CD8-positive, alpha-beta memory T cell (primary cell): ENCODE data around the gene EME2. TPM values are rescaled to one million over a fixed set of nuclear protein-coding genes. Genes with fewer than 3 reads are reported as not detected.

Experiments used
- CTCF ChIA-PET: fragments of 350-600 bp; sonication (Branson Sonifier 250); formaldehyde crosslinking; loops from one replicate; lab custom pipeline; 2021; ENCODE audit warnings: antibody characterized with exemption; lab: Charles Lee
- POLR2A ChIA-PET: fragments of 350-600 bp; sonication (Branson Sonifier 250); formaldehyde crosslinking; loops from one replicate; lab custom pipeline; 2021; ENCODE audit warnings: antibody characterized with exemption; lab: Charles Lee
- DNase-seq, 5 donors: peaks; one replicate each; pipeline versions ENCODE4 v3.0.0 to v3.0.0-alpha.2; 2020 to 2022; ENCODE audit warnings: mixed read lengths in 1 of 5
- H3K27ac ChIP-seq: one replicate; pipeline ENCODE4 v1.7.0; 2013; ENCODE audit warnings: low read depth, mild to moderate bottlenecking, low read length, moderate library complexity
- H3K27me3 ChIP-seq: 2 replicates; pipeline ENCODE4 v1.7.0; 2013; ENCODE audit warnings: low read length, mild to moderate bottlenecking; ENCODE audit not compliant: insufficient read depth, poor library complexity, severe bottlenecking
- H3K36me3 ChIP-seq: 2 replicates; pipeline ENCODE4 v1.7.0; 2013; ENCODE audit warnings: mild to moderate bottlenecking, low read length, moderate library complexity; ENCODE audit not compliant: insufficient read depth
- H3K4me1 ChIP-seq: 2 replicates; pipeline ENCODE4 v1.7.0; 2013; ENCODE audit warnings: mild to moderate bottlenecking, low read length, moderate library complexity; ENCODE audit not compliant: insufficient read depth
- H3K4me3 ChIP-seq: 2 replicates; pipeline ENCODE4 v1.7.0; 2013; ENCODE audit warnings: mild to moderate bottlenecking, low read length
- H3K9me3 ChIP-seq: 2 replicates; pipeline ENCODE4 v1.7.0; 2013; ENCODE audit warnings: mild to moderate bottlenecking, low read length
- H3K27ac Mint-ChIP-seq, 8 donors: one replicate each; pipeline ENCODE4 v1.8.0; 2020 to 2021; ENCODE audit warnings: mixed read lengths in 8 of 8, mild to moderate bottlenecking in 6 of 8, inconsistent platforms in 3 of 8, moderate library complexity in 3 of 8
- H3K27me3 Mint-ChIP-seq, 2 donors: one replicate each; pipeline ENCODE4 v1.8.0; 2020 to 2021; ENCODE audit warnings: mixed read lengths in 2 of 2, mild to moderate bottlenecking in 1 of 2, moderate library complexity in 1 of 2
- H3K36me3 Mint-ChIP-seq, 3 donors: one replicate each; pipeline ENCODE4 v1.8.0; 2020 to 2021; ENCODE audit warnings: mixed read lengths in 3 of 3, inconsistent platforms in 1 of 3, mild to moderate bottlenecking in 1 of 3
- H3K4me1 Mint-ChIP-seq, 3 donors: one replicate each; pipeline ENCODE4 v1.8.0; 2020 to 2021; ENCODE audit warnings: mixed read lengths in 3 of 3, inconsistent platforms in 1 of 3, mild to moderate bottlenecking in 1 of 3
- H3K4me3 Mint-ChIP-seq, 7 donors: one replicate each; pipeline ENCODE4 v1.8.0; 2020 to 2021; ENCODE audit warnings: mixed read lengths in 7 of 7, mild to moderate bottlenecking in 6 of 7, moderate library complexity in 4 of 7, inconsistent platforms in 2 of 7
- H3K9me3 Mint-ChIP-seq, 5 donors: one replicate each; pipeline ENCODE4 v1.8.0; 2020 to 2022; ENCODE audit warnings: mixed read lengths in 5 of 5, mild to moderate bottlenecking in 3 of 5, moderate library complexity in 2 of 5, inconsistent platforms in 1 of 5
- polyA plus RNA-seq: library from polyadenylated mRNA; unstranded; fragments of 300-500 nt; fragmentation: Illumina TruSeq; gene quantifications from one replicate; pipeline ENCODE4 v1.2.3, GENCODE V29; 2021
- total RNA-seq, 2 experiments: library from RNA; stranded (reverse); gene quantifications; one replicate each; pipeline ENCODE4 v1.2.3, GENCODE V29; 2021

EME2 gene
- total and polyA plus RNA-seq, 3 experiments from 2014 or later: 1.6 to 21.6 (median 21.0) TPM

DNA sequence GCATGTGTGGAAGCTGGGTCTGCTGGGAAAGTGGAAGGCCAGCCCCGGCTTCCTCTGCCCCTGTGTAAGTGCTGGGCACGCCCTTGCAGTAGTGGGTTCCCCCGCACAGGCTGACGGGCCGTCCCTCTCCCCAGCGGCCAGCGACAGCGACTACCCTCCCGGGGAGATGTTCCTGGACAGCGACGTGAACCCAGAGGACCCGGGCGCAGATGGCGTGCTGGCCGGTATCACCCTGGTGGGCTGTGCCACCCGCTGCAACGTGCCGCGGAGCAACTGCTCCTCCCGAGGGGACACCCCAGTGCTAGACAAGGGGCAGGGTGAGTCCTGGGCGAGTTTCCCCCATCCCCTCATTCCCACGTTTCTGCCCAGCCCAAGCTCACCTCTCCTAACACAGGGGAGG, 6.8 kb upstream of the EME2 start:
- Mint-ChIP-seq H3K27me3 (no peaks in the 10 kb centered on the region), H3K4me3 (no peak overlapping the region), H3K9me3 (no peaks in the 10 kb centered on the region), H3K27ac (peak overlapping the region in 1 of 8 donors; percentile 87), H3K36me3 (peaks cover 0 to 56% (median 0%) of the 10 kb centered on the region in 3 donors), H3K4me1 (peaks cover 0 to 9% (median 3%) of the 10 kb centered on the region in 3 donors)
- Histone ChIP-seq H3K9me3 (no peaks in the 10 kb centered on the region), H3K36me3 (peaks cover 7% of the 10 kb centered on the region), H3K27me3 (no peaks in the 10 kb centered on the region), H3K27ac (no peak overlapping the region), H3K4me3 (no peak overlapping the region), H3K4me1 (no peaks in the 10 kb centered on the region)
- POLR2A ChIA-PET: interaction anchor here (0.6 kb wide), 1 partner anchor 678 kb away, joined by 3 read pairs; no protein-coding TSS in a partner anchor
- no peak for DNase-seq
- CTCF ChIA-PET: no interaction called here

DNA sequence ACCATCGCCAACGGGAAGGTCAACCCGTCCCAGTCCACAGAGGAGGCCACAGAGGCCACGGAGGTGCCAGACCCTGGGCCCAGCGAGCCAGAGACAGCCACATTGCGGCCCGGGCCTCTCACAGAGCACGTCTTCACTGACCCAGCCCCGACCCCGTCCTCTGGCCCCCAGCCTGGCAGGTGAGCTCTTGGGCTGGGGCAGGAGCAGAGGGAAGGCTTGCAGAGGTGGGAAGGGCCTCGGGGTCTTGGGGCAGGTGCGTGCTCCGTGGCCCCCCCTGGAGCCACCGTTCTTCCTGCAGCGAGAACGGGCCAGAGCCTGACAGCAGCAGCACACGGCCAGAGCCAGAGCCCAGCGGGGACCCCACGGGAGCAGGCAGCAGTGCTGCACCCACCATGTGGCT, 6.4 kb upstream of the EME2 start:
- H3K4me3 ChIP-seq: no peak overlapping the region
- no peak overlapping the region for H3K4me3 Mint-ChIP-seq
- peaks cover 0 to 52% (median 0%) of the 10 kb centered on the region in 3 donors for H3K36me3 Mint-ChIP-seq
- H3K27me3 ChIP-seq: no peaks in the 10 kb centered on the region
- H3K27me3 Mint-ChIP-seq: no peaks in the 10 kb centered on the region
- no peak for DNase-seq
- H3K9me3 ChIP-seq: no peaks in the 10 kb centered on the region
- ChIA-PET CTCF (no interaction called here), POLR2A (interaction anchor here (0.6 kb wide), 1 partner anchor 677 kb away, joined by 3 read pairs; no protein-coding TSS in a partner anchor)
- peaks cover 0 to 9% (median 3%) of the 10 kb centered on the region in 3 donors for H3K4me1 Mint-ChIP-seq
- H3K4me1 ChIP-seq: no peaks in the 10 kb centered on the region
- peak overlapping the region in 1 of 8 donors; percentile 87 for H3K27ac Mint-ChIP-seq
- peaks cover 7% of the 10 kb centered on the region for H3K36me3 ChIP-seq
- H3K9me3 Mint-ChIP-seq: no peaks in the 10 kb centered on the region
- H3K27ac ChIP-seq: no peak overlapping the region

DNA sequence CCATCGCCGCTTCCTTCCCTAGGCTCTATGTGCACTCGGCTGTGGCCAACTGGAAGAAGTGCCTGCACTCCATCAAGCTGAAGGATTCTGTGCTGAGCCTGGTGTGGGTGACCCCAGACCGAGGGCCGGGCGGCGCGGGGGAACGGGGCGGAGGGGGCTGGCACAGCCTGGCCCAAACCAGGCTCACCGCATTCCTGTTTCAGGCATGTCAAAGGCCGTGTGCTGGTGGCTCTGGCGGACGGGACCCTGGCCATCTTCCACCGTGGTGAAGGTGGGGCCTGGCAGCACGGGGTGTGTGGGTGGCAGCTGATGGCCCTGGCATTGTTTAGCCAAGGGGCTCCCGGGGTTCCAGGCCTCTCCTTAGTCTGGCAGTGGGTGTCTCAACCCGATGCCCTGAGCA, 5.9 kb upstream of the EME2 start:
- H3K27ac Mint-ChIP-seq: no peak overlapping the region
- no peak for DNase-seq
- ChIA-PET POLR2A (no interaction called here), CTCF (no interaction called here)
- peaks cover under 1% of the 10 kb centered on the region for H3K4me1 ChIP-seq
- no peak overlapping the region for H3K27ac ChIP-seq
- peaks cover 7% of the 10 kb centered on the region for H3K36me3 ChIP-seq
- H3K4me1 Mint-ChIP-seq: peaks cover under 1 to 9% (median 3%) of the 10 kb centered on the region in 3 donors
- no peaks in the 10 kb centered on the region for H3K27me3 ChIP-seq
- H3K36me3 Mint-ChIP-seq: peaks cover 0 to 49% (median 0%) of the 10 kb centered on the region in 3 donors
- no peak overlapping the region for H3K4me3 Mint-ChIP-seq
- H3K9me3 ChIP-seq: no peaks in the 10 kb centered on the region
- no peak overlapping the region for H3K4me3 ChIP-seq
- H3K27me3 Mint-ChIP-seq: no peaks in the 10 kb centered on the region
- H3K9me3 Mint-ChIP-seq: no peaks in the 10 kb centered on the region

DNA sequence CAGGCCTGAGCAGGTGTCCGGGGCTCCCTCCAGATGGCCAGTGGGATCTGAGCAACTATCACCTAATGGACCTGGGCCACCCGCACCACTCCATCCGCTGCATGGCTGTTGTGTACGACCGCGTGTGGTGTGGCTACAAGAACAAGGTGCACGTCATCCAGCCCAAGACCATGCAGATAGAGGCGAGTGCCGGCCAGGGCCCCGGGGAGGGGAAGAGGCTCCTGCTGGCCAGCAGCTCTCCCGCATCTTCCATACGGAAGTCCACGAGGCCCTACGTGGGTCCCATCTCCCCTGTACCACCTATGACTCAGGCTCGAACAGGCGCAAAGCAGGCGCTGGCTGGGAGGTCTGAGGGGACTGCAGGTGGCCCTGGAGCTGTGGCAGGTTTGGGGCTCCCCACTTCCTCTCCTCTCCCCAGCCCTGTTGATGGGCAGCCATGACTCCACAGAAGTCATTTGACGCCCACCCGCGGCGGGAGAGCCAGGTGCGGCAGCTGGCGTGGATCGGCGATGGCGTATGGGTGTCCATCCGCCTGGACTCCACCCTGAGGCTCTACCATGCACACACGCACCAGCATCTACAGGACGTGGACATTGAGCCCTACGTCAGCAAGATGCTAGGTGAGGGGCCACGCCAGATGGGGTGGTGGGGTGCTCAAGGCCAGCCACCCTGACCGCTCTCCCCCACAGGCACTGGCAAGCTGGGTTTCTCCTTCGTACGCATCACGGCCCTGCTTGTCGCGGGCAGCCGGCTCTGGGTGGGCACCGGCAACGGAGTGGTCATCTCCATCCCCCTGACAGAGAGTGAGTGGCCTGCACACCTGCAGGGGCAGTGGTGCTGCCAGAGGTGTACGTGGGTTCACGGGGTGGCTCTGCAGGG, 5.3 kb upstream of the EME2 start:
- H3K9me3 ChIP-seq: no peaks in the 10 kb centered on the region
- no peak for DNase-seq
- peak overlapping the region in 1 of 8 donors; percentile 50 for H3K27ac Mint-ChIP-seq
- H3K27ac ChIP-seq: no peak overlapping the region
- H3K4me3 ChIP-seq: no peak overlapping the region
- ChIA-PET POLR2A (no interaction called here), CTCF (no interaction called here)
- H3K27me3 ChIP-seq: no peaks in the 10 kb centered on the region
- H3K36me3 Mint-ChIP-seq: peaks cover 0 to 51% (median 0%) of the 10 kb centered on the region in 3 donors
- no peaks in the 10 kb centered on the region for H3K27me3 Mint-ChIP-seq
- H3K4me3 Mint-ChIP-seq: no peak overlapping the region
- H3K4me1 ChIP-seq: peaks cover 6% of the 10 kb centered on the region
- H3K36me3 ChIP-seq: peaks cover 7% of the 10 kb centered on the region
- H3K4me1 Mint-ChIP-seq: peaks cover 7 to 16% (median 10%) of the 10 kb centered on the region in 3 donors
- no peaks in the 10 kb centered on the region for H3K9me3 Mint-ChIP-seq

GRCh38 chr16:1768061-1768766, 4.4 kb upstream of the EME2 start:
- CTCF ChIA-PET: interaction anchor here (1.8 kb wide), 1 partner anchor 62 kb away, joined by 4 read pairs; the partner anchor contains the start of gene MAPK8IP3
- Mint-ChIP-seq H3K36me3 (peaks cover 0 to 48% (median 0%) of the 10 kb centered on the region in 3 donors), H3K4me3 (no peak overlapping the region), H3K27ac (peak overlapping the region in 3 of 8 donors; percentile 9 to 38 (median 32)), H3K9me3 (no peaks in the 10 kb centered on the region), H3K27me3 (no peaks in the 10 kb centered on the region), H3K4me1 (peaks cover 8 to 17% (median 11%) of the 10 kb centered on the region in 3 donors)
- H3K27ac ChIP-seq: no peak overlapping the region
- H3K9me3 ChIP-seq: no peaks in the 10 kb centered on the region
- no peaks in the 10 kb centered on the region for H3K27me3 ChIP-seq
- H3K4me3 ChIP-seq: no peak overlapping the region
- peaks cover 6% of the 10 kb centered on the region for H3K4me1 ChIP-seq
- DNase-seq: no peak
- peaks cover 7% of the 10 kb centered on the region for H3K36me3 ChIP-seq
- POLR2A ChIA-PET: interaction anchor here (0.6 kb wide), 1 partner anchor 130 kb away, joined by 4 read pairs; no protein-coding TSS in a partner anchor

- Histone ChIP-seq H3K36me3 (peaks cover 7% of the 10 kb centered on the region), H3K27me3 (no peaks in the 10 kb centered on the region), H3K4me3 (no peak overlapping the region), H3K27ac (no peak overlapping the region), H3K4me1 (peaks cover 8% of the 10 kb centered on the region), H3K9me3 (no peaks in the 10 kb centered on the region)
- Mint-ChIP-seq H3K27ac (peak overlapping the region in 2 of 8 donors; percentile 38 to 57), H3K9me3 (no peaks in the 10 kb centered on the region), H3K27me3 (no peaks in the 10 kb centered on the region), H3K4me3 (no peak overlapping the region), H3K4me1 (peaks cover 8 to 19% (median 13%) of the 10 kb centered on the region in 3 donors), H3K36me3 (peaks cover 0 to 48% (median 0%) of the 10 kb centered on the region in 3 donors)
- ChIA-PET CTCF (interaction anchor here (1.6 to 1.8 kb wide), 2 partner anchors 14 to 63 kb away, joined by 4 to 6 read pairs; partner anchors contain the start of genes MAPK8IP3, NUBP2 and SPSB3), POLR2A (interaction anchor here (0.6 kb wide), 1 partner anchor 129 kb away, joined by 4 read pairs; no protein-coding TSS in a partner anchor)
- DNase-seq: no peak
Measured at GRCh38 chr16:1768767-1769401, 3.7 kb upstream of the EME2 start.
